Loucy (cell line): ENCODE data around the gene PTPRQ.

Source experiments
- H2AFZ ChIP-seq: fragments of 200-600 bp; sonication (generic); 2 replicates; pipeline ENCODE4 v1.6.0; 2016; ENCODE audit warnings: antibody characterized with exemption, mild to moderate bottlenecking, low read length, moderate library complexity
- H3F3A ChIP-seq: fragments of 200-600 bp; 2 replicates; pipeline ENCODE4 v1.6.0; 2016; ENCODE audit warnings: antibody characterized with exemption, low read depth, mild to moderate bottlenecking
- H3K27me3 ChIP-seq: fragments of 200-600 bp; sonication (generic); 2 replicates; pipeline ENCODE4 v1.6.1; 2014; ENCODE audit warnings: low read length, mild to moderate bottlenecking; ENCODE audit not compliant: insufficient read depth, poor library complexity, severe bottlenecking
- H3K36me3 ChIP-seq: fragments of 200-600 bp; sonication (generic); 2 replicates; pipeline ENCODE4 v1.6.1; 2016; ENCODE audit warnings: low read length; ENCODE audit not compliant: insufficient read depth
- H3K4me1 ChIP-seq: fragments of 200-600 bp; sonication (generic); 2 replicates; pipeline ENCODE4 v1.5.1; 2014; ENCODE audit warnings: low read length, mild to moderate bottlenecking; ENCODE audit not compliant: insufficient read depth, poor library complexity, severe bottlenecking
- H3K4me2 ChIP-seq: fragments of 200-600 bp; sonication (generic); 2 replicates; pipeline ENCODE4 v1.6.0; 2014; ENCODE audit warnings: antibody characterized with exemption, low read length, low read depth, mild to moderate bottlenecking; ENCODE audit not compliant: poor library complexity, severe bottlenecking
- H3K4me3 ChIP-seq: fragments of 200-600 bp; sonication (generic); 2 replicates; pipeline ENCODE4 v1.5.1; 2014; ENCODE audit warnings: low read length, mild to moderate bottlenecking, mixed read lengths; ENCODE audit not compliant: poor library complexity, severe bottlenecking
- H3K79me2 ChIP-seq: fragments of 200-600 bp; sonication (generic); 2 replicates; pipeline ENCODE4 v1.6.1; 2014; ENCODE audit warnings: low read length; ENCODE audit not compliant: insufficient read depth
- H3K9ac ChIP-seq: fragments of 200-600 bp; sonication (generic); 2 replicates; pipeline ENCODE4 v1.6.0; 2014; ENCODE audit warnings: mild to moderate bottlenecking, low read depth, low read length, moderate library complexity; ENCODE audit not compliant: poor library complexity, severe bottlenecking
- H3K9me2 ChIP-seq: fragments of 200-600 bp; sonication (generic); replicated peaks from 2 replicates; pipeline ENCODE4 v1.6.1; 2016; ENCODE audit warnings: low read depth, low read length, mixed read lengths
- H3K9me3 ChIP-seq: fragments of 200-600 bp; sonication (generic); 2 replicates; pipeline ENCODE4 v1.6.1; 2014; ENCODE audit warnings: mild to moderate bottlenecking, antibody characterized with exemption, low read length, low read depth; ENCODE audit not compliant: insufficient read depth
- H4K20me1 ChIP-seq: fragments of 200-600 bp; sonication (generic); 2 replicates; pipeline ENCODE4 v1.6.0; 2014; ENCODE audit warnings: antibody characterized with exemption, low read length, mild to moderate bottlenecking; ENCODE audit not compliant: insufficient read depth, poor library complexity, severe bottlenecking
- CTCF ChIP-seq: fragments of 200-600 bp; sonication (generic); conservative IDR thresholded peaks from 2 replicates; pipeline ENCODE4 v1.5.1; 2014; ENCODE audit warnings: mild to moderate bottlenecking, antibody characterized with exemption, low read length
- EZH2phosphoT487 ChIP-seq: fragments of 200-600 bp; IDR thresholded peaks from 2 replicates; pipeline ENCODE4 v1.6.1; 2018; ENCODE audit warnings: antibody characterized with exemption, mild to moderate bottlenecking, moderate library complexity, borderline replicate concordance

Gene PTPRQ

GRCh38 chr12:80589077-80589476 lies 145.0 kb downstream of the PTPRQ start:
- Histone ChIP-seq H3K79me2 (no peaks in the 10 kb centered on the region), H3K4me3 (no peak overlapping the region), H3F3A (no peaks in the 10 kb centered on the region), H3K9me3 (no peaks in the 10 kb centered on the region), H3K27me3 (no peaks in the 10 kb centered on the region), H2AFZ (no peak overlapping the region), H3K4me1 (no peaks in the 10 kb centered on the region), H3K9ac (no peak overlapping the region), H4K20me1 (no peaks in the 10 kb centered on the region), H3K4me2 (no peak overlapping the region), H3K36me3 (no peaks in the 10 kb centered on the region), H3K9me2 (no peaks in the 10 kb centered on the region)
- TF ChIP-seq CTCF (no peak), EZH2phosphoT487 (no peak)

- no peak overlapping the region for H2AFZ ChIP-seq
- H4K20me1 ChIP-seq, result no peaks in the 10 kb centered on the region
- no peak overlapping the region for H3K4me2 ChIP-seq
- H3K9me2 ChIP-seq, result no peaks in the 10 kb centered on the region
- H3K9ac ChIP-seq, result no peak overlapping the region
- H3K9me3 ChIP-seq, result no peaks in the 10 kb centered on the region
- H3K79me2 ChIP-seq, result no peaks in the 10 kb centered on the region
- H3K36me3 ChIP-seq, result no peaks in the 10 kb centered on the region
- TF ChIP-seq EZH2phosphoT487, result no peak
- no peak for TF ChIP-seq CTCF
- H3K4me1 ChIP-seq, result no peaks in the 10 kb centered on the region
- H3K27me3 ChIP-seq, result no peaks in the 10 kb centered on the region
- no peak overlapping the region for H3K4me3 ChIP-seq
- no peaks in the 10 kb centered on the region for H3F3A ChIP-seq
Observed at GRCh38 chr12:80590085-80590484, 146.1 kb downstream of the PTPRQ start.

GRCh38 chr12:80593766-80594165 lies 149.7 kb downstream of the PTPRQ start:
- Histone ChIP-seq H3F3A (no peaks in the 10 kb centered on the region), H2AFZ (no peak overlapping the region), H3K79me2 (no peaks in the 10 kb centered on the region), H3K9ac (no peak overlapping the region), H3K27me3 (no peaks in the 10 kb centered on the region), H3K9me2 (no peaks in the 10 kb centered on the region), H3K9me3 (no peaks in the 10 kb centered on the region), H3K4me2 (no peak overlapping the region), H4K20me1 (no peaks in the 10 kb centered on the region), H3K4me1 (no peaks in the 10 kb centered on the region), H3K4me3 (no peak overlapping the region), H3K36me3 (no peaks in the 10 kb centered on the region)
- TF ChIP-seq CTCF, result no peak
- no peak for TF ChIP-seq EZH2phosphoT487
